Measurements from ENCODE around the gene FALEC.

GRCh38 chr1:150484861-150485260 is 30.7 kb upstream of the FALEC start:
- TF ChIP-seq CTCF (optimal IDR thresholded peaks at IDR 0.05 in 1 of 3, IDR thresholded peaks at IDR 0.05 in 1 of 3, conservative IDR thresholded peaks at IDR 0.05 in 1 of 3; ENCODE audit: extremely low read depth in 1 of 3, insufficient read depth in 2 of 3, low read length in 3 of 3), result peak; percentile 28 to 36 (median 31)
- no peak for TF ChIP-seq EZH2 (IDR thresholded peaks at IDR 0.05; ENCODE audit: low read length)
